Activated naive CD4-positive, alpha-beta T cell treated with Interleukin-2 at 50 U/mL for 16 hours (primary cell): ENCODE results near the gene ZNF280C.

Experiments
- DNase-seq: peaks from one replicate; pipeline ENCODE4 v3.0.0-alpha.2; 2020

Gene ZNF280C

DNA sequence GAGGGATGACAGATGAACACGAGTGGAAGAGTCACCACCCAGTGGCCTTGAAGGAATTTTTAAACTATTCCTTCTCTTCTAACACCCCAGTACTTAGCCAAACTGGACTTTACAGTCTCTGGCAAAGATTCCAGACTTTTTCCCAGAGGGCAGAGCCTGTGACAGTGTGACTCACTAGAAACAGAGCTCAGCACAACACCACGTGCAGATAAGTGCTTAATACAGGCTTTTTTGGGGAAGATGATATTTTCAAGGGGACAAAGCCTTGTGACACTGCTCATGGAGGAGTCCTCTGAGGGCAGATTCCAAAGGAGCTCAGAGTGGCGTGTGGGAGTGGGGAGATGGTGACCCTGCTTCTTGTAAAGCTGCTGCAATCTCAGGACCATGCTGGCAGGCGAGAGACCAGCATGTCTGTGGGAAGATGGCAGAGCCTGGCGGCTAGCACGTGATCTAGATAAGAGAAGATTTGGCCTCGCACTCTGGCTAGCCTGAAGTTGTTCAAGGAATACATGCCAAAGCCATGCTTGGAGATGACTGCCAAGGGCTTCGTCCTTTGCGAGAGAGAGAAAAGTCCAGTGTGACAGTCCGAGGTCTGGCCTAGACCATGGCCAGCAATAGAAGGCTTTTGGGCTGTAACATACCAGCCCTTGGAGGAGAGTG lies 94.5 kb downstream of the ZNF280C start:
- DNase-seq, result no peak

- DNase-seq, result peak; percentile 45
These were observed 95.4 kb downstream of the ZNF280C start for GRCh38 chrX:130173190-130173895.

DNA sequence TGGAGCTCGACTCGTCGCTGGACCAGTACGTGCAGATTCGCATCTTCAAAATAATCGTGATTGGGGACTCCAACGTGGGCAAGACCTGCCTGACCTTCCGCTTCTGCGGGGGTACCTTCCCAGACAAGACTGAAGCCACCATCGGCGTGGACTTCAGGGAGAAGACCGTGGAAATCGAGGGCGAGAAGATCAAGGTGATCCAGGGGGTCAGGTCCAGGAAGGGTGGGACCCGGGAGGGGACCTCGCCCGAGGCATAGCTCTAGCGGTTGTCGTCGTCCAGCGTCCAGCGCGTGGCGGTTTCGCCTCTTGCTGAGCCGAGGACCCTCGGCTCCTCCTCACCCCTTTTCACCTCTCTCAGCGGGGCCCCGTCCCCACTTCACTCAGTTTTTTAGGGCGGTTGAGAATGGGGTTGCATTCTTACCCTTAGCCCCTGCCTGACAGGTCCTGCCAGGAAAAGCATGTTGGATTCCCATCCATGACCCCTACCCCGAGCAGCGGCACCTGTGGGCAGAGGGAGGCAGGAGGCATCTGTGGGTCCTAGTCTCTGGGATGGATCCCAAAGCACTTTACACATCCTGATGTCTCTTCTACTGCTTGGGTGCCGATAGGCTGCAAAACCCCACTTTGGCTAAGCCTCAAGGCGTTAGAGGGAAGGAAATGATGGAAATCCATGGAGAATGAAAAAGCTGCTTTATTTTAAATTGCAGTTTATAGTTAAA lies 96.4 kb downstream of the ZNF280C start:
- no peak for DNase-seq

DNA sequence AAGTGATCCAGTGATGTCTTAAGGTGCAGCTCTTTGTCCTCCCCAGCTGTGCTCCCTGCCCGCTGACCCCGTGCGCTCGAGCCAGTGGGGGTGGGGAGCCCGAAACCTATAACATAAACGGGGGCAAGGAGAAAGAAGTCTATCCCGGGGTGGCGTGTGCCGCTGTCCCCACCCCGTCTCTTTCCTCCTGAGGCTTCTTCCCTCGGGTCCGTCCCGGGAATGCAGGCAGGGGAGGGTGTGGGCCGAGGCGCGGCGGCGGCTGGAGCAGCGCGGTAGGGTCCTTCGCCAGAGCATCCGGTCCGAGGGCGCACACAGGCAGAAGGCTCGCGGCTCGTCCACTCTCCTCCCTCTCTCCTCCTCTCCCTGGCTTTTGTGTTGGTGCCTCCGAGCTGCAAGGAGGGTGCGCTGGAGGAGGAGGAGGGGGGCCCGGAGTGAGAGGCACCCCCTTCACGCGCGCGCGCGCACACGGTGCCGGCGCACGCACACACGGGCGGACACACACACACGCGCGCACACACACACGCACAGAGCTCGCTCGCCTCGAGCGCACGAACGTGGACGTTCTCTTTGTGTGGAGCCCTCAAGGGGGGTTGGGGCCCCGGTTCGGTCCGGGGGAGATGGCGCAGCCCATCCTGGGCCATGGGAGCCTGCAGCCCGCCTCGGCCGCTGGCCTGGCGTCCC lies 97.1 kb downstream of the ZNF280C start, which contains the start of gene RAB33A:
RAB33A (plus strand) TSS at position 517 of the 681 bp plus-strand sequence; CDS start at position 618, 101 bp downstream.
- peak; percentile 40 for DNase-seq

GRCh38 chrX:130170752-130171445 lies 97.8 kb downstream of the ZNF280C start:
- peak; percentile 66 for DNase-seq

GRCh38 chrX:130167040-130167439 lies 101.7 kb downstream of the ZNF280C start:
- no peak for DNase-seq

GRCh38 chrX:130166503-130166777 lies 102.3 kb downstream of the ZNF280C start:
- no peak for DNase-seq

GRCh38 chrX:130165703-130166502 lies 102.8 kb downstream of the ZNF280C start, which contains the start of gene AIFM1:
Gene AIFM1, minus strand, starts transcription at chrX:130165841. Its CDS starts 185 bp downstream, at chrX:130165656.
- peak; percentile 87 for DNase-seq

DNA sequence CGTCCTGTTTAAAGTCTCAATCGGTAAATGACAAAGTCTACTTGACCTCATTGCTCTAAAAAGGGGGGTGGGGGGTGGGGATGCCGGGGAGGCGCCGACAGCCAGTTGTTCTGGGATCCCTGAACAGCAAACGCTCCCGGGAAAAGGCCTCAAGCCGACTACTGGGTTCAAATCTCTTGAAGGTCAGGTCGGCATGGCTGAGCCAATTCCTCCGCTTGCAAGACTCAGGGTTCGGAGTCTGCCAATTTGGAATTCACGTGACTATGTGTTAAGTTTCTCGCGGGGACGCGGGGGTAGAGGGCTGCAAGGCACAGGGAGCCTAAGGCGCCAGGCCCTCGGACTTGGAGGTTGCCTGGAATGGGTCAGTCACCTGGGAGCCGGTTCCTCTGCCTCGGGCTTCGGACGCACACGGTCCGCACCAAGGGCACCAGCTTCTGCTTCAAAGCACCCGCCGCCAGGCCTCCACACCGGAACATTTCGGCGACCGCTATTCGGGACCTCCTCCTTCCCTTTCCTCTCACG lies 103.5 kb downstream of the ZNF280C start:
- DNase-seq, result no peak

- DNase-seq, result no peak
These were observed 105.3 kb downstream of the ZNF280C start for GRCh38 chrX:130163398-130163797.

DNA sequence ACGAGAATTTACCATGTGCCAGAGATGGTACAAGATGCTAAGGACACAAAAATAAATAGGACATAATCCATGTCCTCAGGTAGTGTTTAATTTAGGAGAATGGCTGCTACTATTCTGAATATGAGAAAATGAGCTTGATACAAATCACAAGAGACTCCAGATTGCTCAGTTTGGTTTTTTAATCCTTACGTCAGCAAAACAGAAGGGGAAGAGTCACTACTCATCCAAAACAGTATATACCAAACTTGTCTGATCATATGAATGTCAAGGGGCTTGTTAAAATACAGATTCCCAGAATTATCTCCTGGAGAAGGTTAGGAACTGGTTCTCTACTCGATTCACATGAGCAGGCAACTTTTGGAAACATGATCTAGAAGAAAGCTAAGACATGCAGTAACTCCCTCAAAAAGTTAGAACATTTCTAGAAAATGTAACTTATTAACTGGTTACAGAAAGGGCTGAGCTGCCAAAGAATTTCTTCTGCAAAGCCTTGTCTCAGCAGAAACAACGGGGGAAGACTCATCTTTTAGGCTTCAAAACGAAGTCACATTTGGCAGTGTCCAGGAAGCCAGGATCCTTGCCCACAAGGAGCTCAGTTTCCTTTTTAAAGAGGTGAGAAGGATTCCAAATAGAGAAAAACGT lies 106.5 kb downstream of the ZNF280C start:
- no peak for DNase-seq

DNA sequence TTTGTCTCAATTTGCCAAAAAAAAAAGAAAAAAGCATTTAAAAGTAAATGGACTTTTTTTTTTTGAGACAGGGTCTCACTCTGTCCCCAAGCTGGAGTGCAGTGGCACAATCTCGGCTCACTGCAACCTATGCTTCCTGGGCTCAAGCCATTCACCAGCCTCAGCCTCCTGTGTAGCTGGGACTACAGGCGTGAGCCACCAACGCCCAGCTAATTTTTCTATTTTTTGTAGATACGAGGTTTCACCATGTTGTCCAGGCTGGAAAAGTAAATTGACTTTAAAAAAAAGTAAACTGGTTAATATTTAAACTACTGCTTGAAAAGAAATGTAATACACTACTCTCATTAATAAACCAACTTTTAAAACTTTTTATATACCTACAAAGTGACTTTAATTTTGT lies 108.9 kb downstream of the ZNF280C start:
- no peak for DNase-seq

GRCh38 chrX:130158311-130158710 lies 110.4 kb downstream of the ZNF280C start:
- DNase-seq, result no peak

DNA sequence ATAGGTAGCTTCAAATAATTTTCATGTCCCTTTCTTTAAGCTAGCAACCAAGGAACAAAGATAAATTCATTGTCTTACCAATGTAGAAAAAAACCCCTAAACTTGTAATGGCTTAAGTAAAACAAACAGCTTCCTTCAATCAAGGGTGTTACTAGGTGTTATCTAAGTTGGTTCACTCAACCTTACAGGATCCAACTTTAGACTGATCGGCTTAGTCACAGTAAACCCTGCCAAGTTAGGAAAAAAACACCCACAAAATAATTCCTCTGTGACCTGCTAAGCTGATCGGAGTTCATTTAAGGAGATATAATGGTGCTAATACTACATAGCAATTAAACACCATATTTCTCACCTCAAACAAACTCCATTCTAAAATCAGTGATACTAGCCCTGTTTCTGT lies 113.1 kb downstream of the ZNF280C start:
- no peak for DNase-seq
